ENCODE results near the gene TNFRSF8. TPM values are rescaled to one million over a fixed set of nuclear protein-coding genes. Genes with fewer than 3 reads are reported as not detected.

The TNFRSF8 gene
- total and polyA plus RNA-seq, 9 of the 15 experiments (the other 6 are each of a cell fraction or from before 2014, with no cell fraction given) = 3.5 to 38.4 (median 17.1) TPM

DNA sequence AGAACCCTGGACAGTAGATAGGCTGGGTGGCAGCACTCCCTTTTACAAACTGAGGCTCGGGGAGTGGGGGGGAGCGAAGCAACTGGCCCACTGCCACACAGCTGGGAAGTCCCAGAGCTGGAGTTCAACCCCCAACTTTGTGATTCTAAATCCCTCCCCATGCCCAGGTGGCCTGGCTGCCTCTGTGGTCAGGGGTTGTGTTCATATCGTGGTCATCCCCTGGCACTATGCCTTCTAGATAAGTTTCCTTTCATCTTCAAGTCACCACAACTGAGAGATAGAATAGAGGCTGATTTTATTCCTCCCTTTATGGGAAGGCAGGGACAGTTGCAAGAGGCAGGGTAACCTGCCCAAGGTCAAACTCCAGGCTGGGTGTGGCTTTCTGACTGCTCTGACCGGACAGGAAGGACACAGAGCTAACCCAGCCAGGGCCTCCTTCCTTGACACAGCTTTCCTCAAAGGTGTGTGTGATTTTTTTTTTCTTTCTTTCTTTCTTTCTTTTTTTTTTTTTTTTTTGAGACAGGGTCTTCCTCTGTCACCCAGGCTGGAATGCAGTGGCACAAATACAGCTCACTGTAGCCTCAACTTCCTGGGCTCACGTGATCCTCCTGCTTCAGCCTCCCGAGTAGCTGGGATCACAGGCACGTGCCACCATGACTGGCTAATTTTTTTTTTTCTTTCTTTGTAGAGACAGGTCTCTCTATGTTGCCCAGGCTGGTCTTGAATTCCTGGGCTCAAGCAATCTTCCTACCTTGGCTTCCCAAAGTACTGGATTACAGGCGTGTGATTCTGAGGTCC is 85.3 kb downstream of the TNFRSF8 start:
- ChIA-PET CTCF (ENCODE audit: low intra/inter-chr PET ratio) (no interaction called here), POLR2A (interaction anchor here (0.8 to 3.2 kb wide), 4 partner anchors 9 to 14 kb away, joined by 3 to 16 read pairs (median 4); no protein-coding TSS in a partner anchor)
- no peaks in the 10 kb centered on the region for H3K79me2 ChIP-seq (ENCODE audit: control insufficient read depth, insufficient read depth, low read length)
- peak; percentile 40 for FAIRE-seq
- no peaks in the 10 kb centered on the region for H3K9me1 ChIP-seq (ENCODE audit: control insufficient read depth, insufficient read depth, low read length)
- H3K27me3 ChIP-seq (ENCODE audit: control insufficient read depth in 2 of 2, insufficient read depth in 2 of 2, low read length in 2 of 2) = no peaks in the 10 kb centered on the region; a peak in 1 of 5 replicates
- peak in 3 of 4 experiments; percentile 46 to 53 (median 50) for DNase-seq (ENCODE audit: extremely low read depth in 1 of 4, low spot score in 3 of 4)
- peak overlapping the region; percentile 23; the same call in 1 of the 3 replicates for H3K27ac ChIP-seq (ENCODE audit: extremely low read depth, low read depth, low read length)
- H3K9me3 ChIP-seq (replicated peaks; ENCODE audit: control insufficient read depth, insufficient read depth, low read depth, low read length) = no peaks in the 10 kb centered on the region
- intact Hi-C loops (cut with micrococcal nuclease) (no loop called here), in situ Hi-C loops (cut with MboI) (no loop called here)
- BruUV-seq (replicated peaks) = no TSS peak
- no peaks in the 10 kb centered on the region for H4K20me1 ChIP-seq (replicated peaks; ENCODE audit: control insufficient read depth, insufficient read depth, low read length)
- peaks cover 25 to 44% of the 10 kb centered on the region in 2 experiments for H3K4me1 ChIP-seq (replicated peaks in 1 of 2; ENCODE audit: control insufficient read depth in 2 of 2, insufficient read depth in 2 of 2, low read length in 2 of 2)
- H3K36me3 ChIP-seq (ENCODE audit: control insufficient read depth, insufficient read depth, low read length) = peaks cover 8% of the 10 kb centered on the region; the same call in 1 of the 3 replicates
- ATAC-seq = peak; percentile 41; the same call in 2 of the 3 replicates
- H2AFZ ChIP-seq (ENCODE audit: low read depth, low read length) = no peak overlapping the region
- peak overlapping the region in 1 of 2 experiments; percentile 66; a peak in 2 of 4 replicates for H3K9ac ChIP-seq (ENCODE audit: insufficient read depth in 1 of 2, low read depth in 2 of 2, low read length in 2 of 2)
- no peak overlapping the region for H3K4me2 ChIP-seq (ENCODE audit: insufficient read depth, low read length)
- no peak overlapping the region for H3K4me3 ChIP-seq
- WGBS (ENCODE audit: insufficient coverage, low coverage, missing lambda C conversion rate) = 47% methylated on average over 8 of the region's 8 CpGs
- peak; percentile 64 for TF ChIP-seq ZNF316 (IDR thresholded peaks at IDR 0.05)
- peak; percentile 78 for TF ChIP-seq BHLHE40 (IDR thresholded peaks at IDR 0.05; ENCODE audit: low read length)
- TF ChIP-seq, protein P1, sequence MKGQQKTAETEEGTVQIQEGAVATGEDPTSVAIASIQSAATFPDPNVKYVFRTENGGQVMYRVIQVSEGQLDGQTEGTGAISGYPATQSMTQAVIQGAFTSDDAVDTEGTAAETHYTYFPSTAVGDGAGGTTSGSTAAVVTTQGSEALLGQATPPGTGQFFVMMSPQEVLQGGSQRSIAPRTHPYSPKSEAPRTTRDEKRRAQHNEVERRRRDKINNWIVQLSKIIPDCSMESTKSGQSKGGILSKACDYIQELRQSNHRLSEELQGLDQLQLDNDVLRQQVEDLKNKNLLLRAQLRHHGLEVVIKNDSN (CRISPR knock-in tag; IDR thresholded peaks at IDR 0.05) = 0 out of 2 replicates have a peak, but pooled peaks have one; percentile 41
- no peak for TF ChIP-seq MEIS2 (IDR thresholded peaks at IDR 0.05; ENCODE audit: partially characterized antibody)
- peak; percentile 81 for TF ChIP-seq ZNF512 (tag; IDR thresholded peaks at IDR 0.05)
- TF ChIP-seq GTF2E2 (tag; IDR thresholded peaks at IDR 0.05) = no peak
- TF ChIP-seq C11orf30 (IDR thresholded peaks at IDR 0.05; ENCODE audit: low read depth) = peak; percentile 22; the same call in 1 of the 2 replicates
- TF ChIP-seq CBFB (CRISPR knock-in tag; IDR thresholded peaks at IDR 0.05) = 0 out of 2 replicates have a peak, but pooled peaks have one; percentile 25
- no peak for TF ChIP-seq ZNF124 (CRISPR knock-in tag; IDR thresholded peaks at IDR 0.05)
- no peak for TF ChIP-seq NR2C2 (CRISPR knock-in tag; IDR thresholded peaks at IDR 0.05)
- peak; percentile 31; the same call in 1 of the 2 replicates for TF ChIP-seq NR2C2 (tag; IDR thresholded peaks at IDR 0.05)
- 0 out of 2 replicates have a peak, but pooled peaks have one; percentile 58 for TF ChIP-seq DPF2 (IDR thresholded peaks at IDR 0.05)
- peak; percentile 13; the same call in 1 of the 2 replicates for TF ChIP-seq ZNF12 (CRISPR knock-in tag; IDR thresholded peaks at IDR 0.05)
- TF ChIP-seq, protein P2, sequence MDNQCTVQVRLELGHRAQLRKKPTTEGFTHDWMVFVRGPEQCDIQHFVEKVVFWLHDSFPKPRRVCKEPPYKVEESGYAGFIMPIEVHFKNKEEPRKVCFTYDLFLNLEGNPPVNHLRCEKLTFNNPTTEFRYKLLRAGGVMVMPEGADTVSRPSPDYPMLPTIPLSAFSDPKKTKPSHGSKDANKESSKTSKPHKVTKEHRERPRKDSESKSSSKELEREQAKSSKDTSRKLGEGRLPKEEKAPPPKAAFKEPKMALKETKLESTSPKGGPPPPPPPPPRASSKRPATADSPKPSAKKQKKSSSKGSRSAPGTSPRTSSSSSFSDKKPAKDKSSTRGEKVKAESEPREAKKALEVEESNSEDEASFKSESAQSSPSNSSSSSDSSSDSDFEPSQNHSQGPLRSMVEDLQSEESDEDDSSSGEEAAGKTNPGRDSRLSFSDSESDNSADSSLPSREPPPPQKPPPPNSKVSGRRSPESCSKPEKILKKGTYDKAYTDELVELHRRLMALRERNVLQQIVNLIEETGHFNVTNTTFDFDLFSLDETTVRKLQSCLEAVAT (IDR thresholded peaks at IDR 0.05) = no peak
- peak; percentile 50 for TF ChIP-seq MAX (CRISPR knock-in tag; IDR thresholded peaks at IDR 0.05)
- no peak for TF ChIP-seq ZNF174 (CRISPR knock-in tag; IDR thresholded peaks at IDR 0.05)
- TF ChIP-seq ZNF740 (CRISPR knock-in tag; IDR thresholded peaks at IDR 0.05) = no peak
- 0 out of 4 replicates have a peak, but pooled peaks of 1 of the 2 experiments have one; percentile 16 for TF ChIP-seq ZNF740 (tag; IDR thresholded peaks at IDR 0.05)
